Kidney glomerular epithelial cell (primary cell): ENCODE measurements around the gene YIPF4.
A peak's percentile ranks its signal among the peaks of the same experiment; 100 is the strongest.
"Not testable (repeated sequence)": the region's sequence is repeated elsewhere in the genome, so short reads cannot be mapped to it uniquely, and the experiment has no call there.

Experiments used
- DNase-seq: peaks from one replicate; lab custom pipeline; 2025; lab: John Stamatoyannopoulos, UW

The YIPF4 gene

DNA sequence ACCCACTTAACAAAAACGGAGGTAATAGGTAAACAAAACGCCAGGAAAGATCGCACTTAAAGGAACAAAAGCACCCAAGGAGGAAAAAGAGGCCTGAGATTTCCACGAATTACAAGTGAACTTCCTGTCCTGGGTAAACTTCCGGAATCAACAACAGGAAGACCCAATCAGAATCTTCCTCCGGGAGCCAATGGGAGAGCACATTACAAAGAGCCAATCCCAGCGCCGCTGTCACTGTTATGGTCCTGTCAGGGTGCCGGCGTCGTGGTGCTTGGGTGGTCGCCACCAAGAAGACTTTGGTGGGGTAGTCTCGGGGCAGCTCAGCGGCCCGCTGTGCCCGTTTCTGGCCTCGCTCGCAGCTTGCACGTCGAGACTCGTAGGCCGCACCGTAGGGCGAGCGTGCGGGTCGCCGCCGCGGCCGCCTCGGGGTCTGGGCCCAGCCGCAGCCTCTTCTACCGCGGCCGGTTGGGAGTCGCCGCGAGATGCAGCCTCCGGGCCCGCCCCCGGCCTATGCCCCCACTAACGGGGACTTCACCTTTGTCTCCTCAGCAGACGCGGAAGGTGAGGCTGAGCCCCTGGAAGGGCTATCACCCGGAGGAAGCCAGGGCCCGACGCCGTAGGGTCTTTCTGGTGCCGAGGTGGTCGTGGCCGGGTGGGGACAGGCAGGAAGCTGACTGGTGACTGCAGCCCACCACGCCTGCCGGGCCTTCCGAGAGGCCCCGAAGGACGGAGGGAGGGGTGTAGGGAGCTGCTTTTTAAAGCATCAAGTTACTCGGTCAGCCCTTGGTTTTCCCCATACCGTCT lies at the start of gene YIPF4:
TSS of gene YIPF4 (plus strand) at position 231 of the 804 bp plus-strand sequence. CDS start at position 483, 252 bp downstream.
- peak; percentile 93 for DNase-seq

DNA sequence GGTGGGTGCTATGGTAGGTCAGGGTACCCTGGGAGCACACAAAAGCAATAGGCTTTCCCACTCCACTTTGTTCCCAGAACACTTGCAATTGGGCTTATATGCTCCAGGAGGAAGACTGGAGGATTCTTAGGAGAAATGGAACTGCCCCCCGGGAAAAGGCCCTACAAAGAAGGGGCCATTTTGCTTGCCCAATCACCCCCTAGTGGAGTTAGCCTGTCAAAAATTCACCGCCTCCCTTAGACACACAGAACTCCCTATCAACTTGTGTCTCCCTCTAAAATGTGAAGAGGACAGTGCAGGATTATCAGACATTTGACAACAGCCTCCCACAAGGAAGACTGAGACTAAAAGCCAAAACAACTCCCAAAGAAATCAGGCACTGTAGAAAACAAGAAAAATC lies 49.5 kb upstream of the YIPF4 start:
- DNase-seq: no peak

GRCh38 chr2:32229635-32230034 lies 48.1 kb upstream of the YIPF4 start:
- DNase-seq: no peak

- no peak for DNase-seq
These were observed 45.7 kb upstream of the YIPF4 start for GRCh38 chr2:32231959-32232358.

GRCh38 chr2:32235315-32235714 lies 42.4 kb upstream of the YIPF4 start:
- DNase-seq: no peak

- no peak for DNase-seq
These were observed 40.2 kb upstream of the YIPF4 start for GRCh38 chr2:32237488-32237887.

GRCh38 chr2:32237996-32238395 lies 39.7 kb upstream of the YIPF4 start:
- DNase-seq: no peak

DNA sequence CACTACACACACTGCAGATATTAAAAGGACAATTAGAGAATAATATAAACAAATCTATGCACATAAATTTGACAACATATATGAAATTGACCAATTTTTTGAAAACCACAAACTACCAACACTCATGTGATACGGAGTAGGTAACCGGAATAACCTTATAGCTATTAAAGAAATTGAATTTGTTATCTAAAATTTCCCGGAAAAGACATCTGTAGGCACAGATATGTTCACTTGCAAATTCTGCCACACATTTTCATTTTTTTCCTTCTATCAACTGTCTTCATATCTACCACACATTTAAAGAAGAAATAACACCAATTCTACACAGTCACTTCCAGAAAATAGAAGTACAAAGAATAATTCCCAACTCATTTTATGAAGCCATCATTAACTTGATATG lies 35.4 kb upstream of the YIPF4 start:
- no peak for DNase-seq

- DNase-seq: no peak
These were observed 30.8 kb upstream of the YIPF4 start for GRCh38 chr2:32246911-32247310.

GRCh38 chr2:32248299-32248698 lies 29.4 kb upstream of the YIPF4 start:
- DNase-seq: no peak

DNA sequence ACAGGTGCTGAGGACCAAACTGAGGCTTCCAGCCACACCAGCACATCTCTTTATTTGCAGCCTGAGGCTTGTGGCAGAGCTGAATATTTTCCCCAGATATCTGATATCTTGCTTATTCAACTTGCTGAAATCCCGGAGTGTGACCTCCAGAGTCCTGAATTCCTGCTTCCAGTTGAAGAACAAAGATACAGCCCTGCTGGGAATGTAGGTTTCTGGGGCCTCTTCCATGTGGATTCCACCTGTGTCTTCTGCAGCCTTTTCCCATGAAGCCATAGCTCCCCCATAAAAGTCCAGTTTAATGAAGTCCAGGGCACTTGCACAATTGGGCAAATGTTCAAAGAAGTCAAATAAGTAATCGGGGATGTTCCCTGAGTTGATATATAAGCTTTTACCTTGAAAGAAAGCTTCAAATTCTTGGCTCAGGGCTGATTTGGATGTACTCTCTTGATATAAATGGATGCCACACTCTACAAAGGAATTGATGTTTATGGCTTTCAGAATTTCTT lies 27.9 kb upstream of the YIPF4 start:
- no peak for DNase-seq

DNA sequence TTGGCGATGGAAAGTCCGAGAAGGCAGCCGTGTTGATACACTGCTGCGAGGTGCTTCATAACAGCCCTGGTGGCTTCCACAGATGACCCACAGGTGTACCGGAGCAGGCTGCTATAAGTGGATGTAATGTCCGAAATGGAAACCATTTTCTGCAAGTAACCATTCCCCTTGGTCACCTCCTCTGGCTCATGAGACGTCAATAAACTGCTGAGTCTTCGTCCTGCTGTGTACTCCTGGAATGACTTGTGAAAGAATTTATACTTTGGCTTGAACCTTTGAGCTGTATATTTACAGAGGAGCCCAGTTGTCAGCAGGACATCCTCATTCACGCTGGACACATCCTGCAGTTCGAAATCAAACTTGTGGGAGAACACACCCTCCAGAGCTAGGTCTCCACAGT lies 27.4 kb upstream of the YIPF4 start:
- no peak for DNase-seq

- DNase-seq: no peak
These were observed 19.5 kb upstream of the YIPF4 start for GRCh38 chr2:32258242-32258641.

DNA sequence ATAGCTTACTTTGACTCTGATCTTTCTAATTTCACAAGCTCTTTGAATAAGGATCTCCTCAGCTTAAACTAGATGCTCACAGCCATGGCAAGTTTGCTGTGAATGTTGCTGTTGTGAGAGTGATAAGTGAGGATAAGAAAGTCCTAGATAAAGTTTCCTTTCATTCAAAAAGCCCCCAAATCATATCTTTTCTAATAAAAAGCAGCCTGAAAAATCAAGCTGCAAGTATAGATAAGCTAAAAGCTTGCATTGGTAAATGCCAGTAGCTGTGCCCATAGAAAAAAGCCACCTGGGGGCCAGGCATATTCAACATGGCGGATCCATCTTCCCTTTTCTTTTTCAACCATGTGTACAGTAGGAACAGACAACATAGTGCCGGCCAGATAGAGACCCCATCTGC lies 17.3 kb upstream of the YIPF4 start:
- DNase-seq: no peak

- DNase-seq: no peak
These were observed 15.6 kb upstream of the YIPF4 start for GRCh38 chr2:32262105-32262504.

DNA sequence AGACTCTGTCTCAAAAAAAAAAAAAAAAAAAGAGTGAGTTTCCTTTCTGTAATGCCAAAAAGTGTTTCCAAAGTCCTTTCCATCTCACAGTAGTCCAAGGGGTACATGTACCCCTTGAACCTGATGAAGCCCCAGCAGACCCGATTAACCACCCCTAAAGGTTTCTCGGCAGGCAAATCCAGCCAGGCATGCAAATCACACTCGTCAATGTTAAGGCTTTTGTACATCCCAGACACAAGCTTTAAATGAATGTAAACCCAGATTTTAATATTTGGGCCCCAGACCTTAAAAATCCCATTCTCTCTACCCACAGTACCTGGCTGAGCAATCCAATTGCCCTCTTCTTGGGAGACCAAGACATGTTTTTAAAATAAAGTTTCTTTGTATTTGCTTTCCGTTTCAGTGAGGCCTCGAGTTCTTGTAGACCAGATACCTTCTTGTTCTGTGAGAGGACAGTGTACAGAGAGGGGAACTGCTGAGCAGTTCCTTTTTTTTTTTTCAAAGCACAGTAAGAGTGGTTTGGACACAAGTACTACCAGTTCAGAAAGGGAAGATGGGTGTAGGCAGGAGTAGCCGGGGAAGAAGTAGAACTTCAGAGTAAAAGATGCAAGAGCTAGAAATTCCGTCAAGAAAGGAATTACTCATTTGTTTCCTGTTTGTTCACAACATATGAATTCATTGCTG lies 13.1 kb upstream of the YIPF4 start, which contains the start of gene NLRC4:
TSS of gene NLRC4 (minus strand) at position 465 of the 684 bp plus-strand sequence. CDS start 8,111 bp downstream, outside the sequence.
- no peak for DNase-seq

GRCh38 chr2:32271063-32271462 lies 6.6 kb upstream of the YIPF4 start:
- no peak for DNase-seq

- DNase-seq: no peak
These were observed 5.4 kb upstream of the YIPF4 start for GRCh38 chr2:32272279-32272678.

DNA sequence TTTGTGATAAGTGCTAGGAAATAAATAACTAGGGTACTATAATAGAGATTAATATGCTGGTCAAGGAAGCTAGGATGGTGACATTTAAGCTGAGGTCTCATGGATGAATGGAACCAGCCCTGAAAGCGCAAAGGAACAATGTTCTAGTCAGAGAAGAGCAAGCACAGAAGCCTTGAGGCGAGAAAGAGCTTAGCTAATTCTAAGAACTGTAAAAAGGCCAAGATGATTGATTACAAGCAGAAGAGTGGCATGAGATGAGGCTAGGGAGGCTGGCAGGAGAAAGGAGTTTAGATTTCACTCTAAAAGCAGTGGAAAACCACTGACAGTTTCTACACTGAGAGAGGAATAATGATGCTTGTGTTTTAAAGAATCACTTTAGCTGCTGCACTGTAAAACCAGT lies 3.4 kb upstream of the YIPF4 start:
- no peak for DNase-seq

GRCh38 chr2:32275790-32276189 lies 1.9 kb upstream of the YIPF4 start:
- not testable (repeated sequence) for DNase-seq

DNA sequence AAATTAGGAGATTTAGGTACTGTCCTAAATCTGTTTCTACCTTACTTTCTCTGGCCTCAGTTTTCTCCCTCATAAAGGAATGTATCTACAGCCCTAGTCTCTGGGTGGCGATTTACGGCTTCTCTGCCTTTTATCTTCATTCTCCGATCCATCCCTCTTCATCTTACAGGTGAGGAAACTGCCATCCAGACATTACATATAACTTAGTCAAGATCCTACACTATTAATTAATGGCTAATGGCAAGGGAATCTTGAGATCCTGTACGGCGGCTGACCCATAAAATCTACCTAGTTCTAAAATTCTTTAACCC lies 386 bp upstream of the YIPF4 start:
- DNase-seq: no peak

- DNase-seq: no peak
These were observed 762 bp downstream of the YIPF4 start for GRCh38 chr2:32278478-32278853.

- peak; percentile 27 for DNase-seq
These were observed 6.6 kb downstream of the YIPF4 start for GRCh38 chr2:32284321-32284720.
